ENCODE measurements around the gene C7. TPM values are rescaled to one million over a fixed set of nuclear protein-coding genes. Genes with fewer than 3 reads are reported as not detected.

C7 gene
- total RNA-seq, 6 experiments from 2014 or later = 0.05 to 0.40 TPM; not detected in 4

GRCh38 chr5:40914835-40915234 lies 5.5 kb downstream of the C7 start:
- no peak for TF ChIP-seq CTCF (IDR thresholded peaks at IDR 0.05)
- Mint-ChIP-seq H3K4me3 (peak overlapping the region; percentile 12; the same call in 1 of the 2 replicates), H3K36me3 (ENCODE audit: low read depth) (no peaks in the 10 kb centered on the region), H3K27me3 (ENCODE audit: insufficient read depth) (no peaks in the 10 kb centered on the region; the same call in 1 of the 2 replicates), H3K4me1 (ENCODE audit: low read depth) (peaks cover 13% of the 10 kb centered on the region; the same call in 1 of the 2 replicates), H3K9me3 (peaks cover 3% of the 10 kb centered on the region; the same call in 1 of the 2 replicates), H3K27ac (no peak overlapping the region)
- no peak for DNase-seq

- no peak for TF ChIP-seq CTCF (IDR thresholded peaks at IDR 0.05)
- no peaks in the 10 kb centered on the region for H3K36me3 Mint-ChIP-seq (ENCODE audit: low read depth)
- peak overlapping the region; percentile 12; the same call in 1 of the 2 replicates for H3K4me3 Mint-ChIP-seq
- H3K27me3 Mint-ChIP-seq (ENCODE audit: insufficient read depth) = no peaks in the 10 kb centered on the region; the same call in 1 of the 2 replicates
- no peak for DNase-seq
- peaks cover 13% of the 10 kb centered on the region; the same call in 1 of the 2 replicates for H3K4me1 Mint-ChIP-seq (ENCODE audit: low read depth)
- no peak overlapping the region for H3K27ac Mint-ChIP-seq
- peaks cover 6% of the 10 kb centered on the region; the same call in 1 of the 2 replicates for H3K9me3 Mint-ChIP-seq
These were observed 6.1 kb downstream of the C7 start for GRCh38 chr5:40915341-40915926.

- Mint-ChIP-seq H3K4me3 (no peak overlapping the region), H3K4me1 (ENCODE audit: low read depth) (peaks cover 13% of the 10 kb centered on the region; the same call in 1 of the 2 replicates), H3K9me3 (peaks cover 6% of the 10 kb centered on the region; the same call in 1 of the 2 replicates)
These were observed 6.9 kb downstream of the C7 start for GRCh38 chr5:40916226-40916625.

GRCh38 chr5:40928886-40929448 lies 19.7 kb downstream of the C7 start:
- Mint-ChIP-seq H3K4me3 (no peak overlapping the region), H3K9me3 (peaks cover 17% of the 10 kb centered on the region), H3K27me3 (ENCODE audit: insufficient read depth) (peaks cover 5% of the 10 kb centered on the region; the same call in 1 of the 2 replicates), H3K27ac (no peak overlapping the region), H3K36me3 (ENCODE audit: low read depth) (peaks cover 13% of the 10 kb centered on the region), H3K4me1 (ENCODE audit: low read depth) (no peaks in the 10 kb centered on the region)
- no peak for DNase-seq
- no peak for TF ChIP-seq CTCF (IDR thresholded peaks at IDR 0.05)

More at GRCh38 chr5:40916226-40916625, 6.9 kb downstream of the C7 start:
- TF ChIP-seq CTCF (IDR thresholded peaks at IDR 0.05) = no peak
- Mint-ChIP-seq H3K27ac (no peak overlapping the region), H3K27me3 (ENCODE audit: insufficient read depth) (no peaks in the 10 kb centered on the region; the same call in 1 of the 2 replicates), H3K36me3 (ENCODE audit: low read depth) (no peaks in the 10 kb centered on the region)
- DNase-seq = no peak

GRCh38 chr5:40932766-40933165 lies 23.5 kb downstream of the C7 start:
- Mint-ChIP-seq H3K9me3 (no peaks in the 10 kb centered on the region), H3K27me3 (ENCODE audit: insufficient read depth) (peaks cover 3% of the 10 kb centered on the region; the same call in 1 of the 2 replicates), H3K27ac (no peak overlapping the region), H3K36me3 (ENCODE audit: low read depth) (no peaks in the 10 kb centered on the region), H3K4me1 (ENCODE audit: low read depth) (no peaks in the 10 kb centered on the region), H3K4me3 (no peak overlapping the region)
- TF ChIP-seq CTCF (IDR thresholded peaks at IDR 0.05) = no peak
- DNase-seq = no peak
